HG03139 (cell line): ENCODE measurements around the gene NOXO1.
"Not testable (repeated sequence)": the region's sequence is repeated elsewhere in the genome, so short reads cannot be mapped to it uniquely, and the experiment has no call there.

Experiments used
- ATAC-seq: cut with Tn5 transposase; IDR thresholded peaks from one replicate; pipeline ENCODE4 v1.9.1; 2021; ENCODE audit not compliant: unreplicated experiment

NOXO1 gene

GRCh38 chr16:1942810-1943726, 38.2 kb downstream of the NOXO1 start, which contains the start of gene MSRB1:
Gene MSRB1 (minus strand): TSS chr16:1943199. CDS start chr16:1943156, 43 bp downstream.
- peak; percentile 90 for ATAC-seq

DNA sequence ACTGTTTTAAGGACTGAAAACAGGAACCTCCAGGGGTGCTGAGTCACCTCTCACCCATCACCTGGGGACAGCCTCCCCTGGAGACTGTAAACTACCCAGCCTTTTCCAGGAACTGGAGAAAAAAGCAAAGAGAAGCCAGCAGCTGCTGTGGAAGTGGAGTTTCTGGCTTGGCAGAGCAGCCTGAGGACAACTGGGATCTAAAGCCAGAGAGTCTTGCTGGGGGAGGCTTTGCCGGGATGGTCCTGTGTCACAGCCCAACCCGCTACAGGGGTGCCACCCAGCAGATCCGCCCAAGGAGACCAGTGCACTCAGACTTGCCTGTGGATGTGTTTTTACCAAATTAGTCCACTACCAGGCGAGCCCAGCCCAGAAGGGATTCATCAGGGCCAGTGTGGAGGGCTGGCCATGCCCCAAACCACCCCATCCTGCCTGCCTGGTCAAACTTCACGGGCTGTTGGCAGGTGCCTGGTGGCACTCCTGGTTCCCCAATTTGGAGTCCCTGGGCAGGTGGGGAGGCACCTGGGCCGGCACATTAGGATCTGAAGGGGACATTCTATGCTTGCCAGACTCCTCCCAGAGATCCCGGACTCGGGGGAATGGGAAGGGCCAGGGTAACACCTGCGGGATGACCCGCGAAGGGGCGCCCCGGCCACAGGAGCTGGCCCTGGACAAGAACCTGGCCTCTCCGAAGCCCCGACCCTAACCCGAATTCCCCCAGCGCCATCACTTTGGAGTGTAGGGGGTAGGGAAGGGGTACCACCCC, 39.0 kb downstream of the NOXO1 start:
- ATAC-seq, result no peak

GRCh38 chr16:1941162-1942046, 39.9 kb downstream of the NOXO1 start:
- ATAC-seq, result no peak

- ATAC-seq, result no peak
These were observed 40.8 kb downstream of the NOXO1 start for GRCh38 chr16:1940273-1941161.

GRCh38 chr16:1939833-1940232, 41.4 kb downstream of the NOXO1 start:
- not testable (repeated sequence) for ATAC-seq

DNA sequence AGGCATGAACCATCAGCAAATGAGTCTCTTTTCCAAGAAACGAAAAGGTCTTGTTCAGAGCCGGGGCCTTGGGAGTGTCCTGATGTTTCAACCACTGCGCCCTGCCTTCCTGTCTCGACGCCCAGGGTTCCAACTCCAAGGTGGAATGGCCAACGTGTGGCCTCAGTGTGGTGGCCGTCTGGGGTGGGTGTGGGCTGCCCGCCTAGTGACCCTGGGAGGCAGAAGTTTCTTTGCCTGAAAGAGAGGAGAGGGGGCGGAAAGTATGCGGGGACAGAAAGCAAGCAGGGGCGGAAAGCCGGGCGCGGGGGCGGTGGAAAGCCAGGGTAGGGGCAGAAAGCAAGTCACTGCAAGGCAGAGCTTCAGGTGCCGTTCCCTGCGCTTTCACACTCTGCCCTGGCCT, 42.4 kb downstream of the NOXO1 start:
- no peak for ATAC-seq

GRCh38 chr16:1938316-1938715, 43.0 kb downstream of the NOXO1 start:
- ATAC-seq, result no peak

GRCh38 chr16:1936945-1937479, 44.3 kb downstream of the NOXO1 start:
- no peak for ATAC-seq

DNA sequence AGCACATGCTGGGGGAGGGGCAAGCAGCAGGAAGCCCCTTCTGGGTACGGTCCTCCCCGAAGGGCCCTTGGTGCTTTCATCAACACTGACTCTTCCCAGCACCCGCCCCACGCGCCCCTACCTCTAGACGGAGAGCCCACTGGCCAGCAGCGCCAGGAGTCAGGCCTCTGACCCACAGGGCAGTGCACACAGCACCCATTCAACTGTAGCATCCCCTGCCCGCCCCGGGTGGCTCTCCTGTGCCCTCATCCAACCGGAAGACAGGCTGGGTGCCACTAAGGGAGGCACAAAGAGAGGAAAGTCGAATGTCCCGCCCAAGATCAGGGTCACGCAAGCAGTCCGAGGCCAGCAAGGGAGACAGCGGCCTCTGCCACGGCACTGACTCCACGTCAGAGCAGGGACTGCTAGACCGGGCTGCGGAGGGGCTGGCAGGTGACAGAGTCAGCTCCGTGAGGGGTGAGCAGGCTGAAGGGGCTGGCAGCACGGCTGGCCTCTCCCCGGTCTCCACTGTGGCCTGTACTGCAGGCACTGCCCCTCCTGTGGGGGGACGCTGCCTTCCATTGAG, 48.1 kb downstream of the NOXO1 start:
- no peak for ATAC-seq

GRCh38 chr16:1932050-1933028, 48.9 kb downstream of the NOXO1 start:
- ATAC-seq, result no peak

- no peak for ATAC-seq
These were observed 50.9 kb downstream of the NOXO1 start for GRCh38 chr16:1930338-1930720.

GRCh38 chr16:1929578-1930337, 51.5 kb downstream of the NOXO1 start:
- ATAC-seq, result peak; percentile 85

DNA sequence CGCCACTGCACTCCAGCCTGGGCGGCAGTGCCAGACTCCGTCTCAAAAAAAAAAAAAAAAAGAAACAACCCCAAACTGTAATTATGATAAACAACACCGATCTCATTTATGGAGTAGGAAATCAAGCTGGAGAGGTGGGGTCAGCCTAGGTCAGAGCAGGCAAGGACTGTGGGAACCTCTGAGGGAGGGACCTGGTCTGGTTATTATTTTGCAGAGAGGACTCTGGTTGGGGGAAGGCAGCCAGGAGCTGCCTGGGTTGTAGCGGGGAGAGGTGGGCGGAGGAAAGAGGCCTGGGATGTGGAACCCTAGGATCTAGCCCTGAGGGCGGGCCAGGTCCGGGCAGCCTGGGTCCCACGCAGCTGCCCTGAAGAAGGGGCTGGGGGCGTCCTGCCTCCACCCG, 52.2 kb downstream of the NOXO1 start:
- no peak for ATAC-seq
